H1 (cell line): ENCODE results near the gene CLCF1.

Source experiments
- ASH2L ChIP-seq: fragments of 200-600, 300-600 bp; sonication (generic); IDR thresholded peaks from one replicate; pipeline ENCODE4 v1.7.1; 2017; ENCODE audit warnings: low read length
- CTCF ChIP-seq, 3 experiments: IDR thresholded peaks; 1 replicate in 2 of 3; 2 replicates in 1 of 3; pipeline versions ENCODE4 v1.5.1 to v1.6.1; 2011; ENCODE audit warnings: low read length in 3 of 3, mild to moderate bottlenecking in 3 of 3, inconsistent platforms in 2 of 3, low read depth in 1 of 3, moderate library complexity in 1 of 3; ENCODE audit not compliant: insufficient read depth in 1 of 3; ENCODE audit errors: control extremely low read depth in 1 of 3
- EZH2 ChIP-seq: fragments of 200-600 bp; sonication (generic); IDR thresholded peaks from 2 replicates; pipeline ENCODE4 v1.7.1; 2012; ENCODE audit warnings: low read depth, mild to moderate bottlenecking, moderate library complexity, low read length, inconsistent platforms; ENCODE audit not compliant: severe bottlenecking
- JUND ChIP-seq: IDR thresholded peaks from 2 replicates; pipeline ENCODE4 v1.6.1; 2011; ENCODE audit warnings: mild to moderate bottlenecking, improper control_type of control experiment, low read length
- KDM5A ChIP-seq: fragments of 200-600 bp; IDR thresholded peaks from 2 replicates; pipeline ENCODE4 v1.7.1; 2012; ENCODE audit warnings: mild to moderate bottlenecking, low read length, inconsistent platforms, mixed read lengths
- POLR2A ChIP-seq, 2 experiments: IDR thresholded peaks; 1 replicate in 1 of 2; 2 replicates in 1 of 2; pipeline ENCODE4 v1.6.1; 2011; ENCODE audit warnings: low read depth in 2 of 2, low read length in 2 of 2, mild to moderate bottlenecking in 2 of 2; ENCODE audit errors: control extremely low read depth in 1 of 2
- POLR2AphosphoS5 ChIP-seq: IDR thresholded peaks from 2 replicates; pipeline ENCODE4 v1.6.1; 2011; ENCODE audit warnings: low read depth, low read length
- RBBP5 ChIP-seq: IDR thresholded peaks from 2 replicates; pipeline ENCODE4 v1.7.1; 2012; ENCODE audit warnings: low read depth, mild to moderate bottlenecking, inconsistent platforms, low read length, moderate library complexity, borderline replicate concordance
- RFX5 ChIP-seq: IDR thresholded peaks from 2 replicates; pipeline ENCODE4 v1.6.1; 2011; ENCODE audit warnings: low read depth, low read length, improper control_type of control experiment, borderline replicate concordance
- RNF2 ChIP-seq: fragments of 200-900, 300-1000 bp; sonication (generic); IDR thresholded peaks from 2 replicates; pipeline ENCODE4 v1.7.1; 2016; ENCODE audit warnings: borderline replicate concordance, low read depth, mild to moderate bottlenecking, antibody characterized with exemption, low read length; ENCODE audit not compliant: poor library complexity, severe bottlenecking; ENCODE audit errors: missing control alignments
- TAF1 ChIP-seq: IDR thresholded peaks from 2 replicates; pipeline ENCODE4 v1.6.1; 2011; ENCODE audit warnings: mild to moderate bottlenecking, low read depth, low read length
- YY1 ChIP-seq: IDR thresholded peaks from 2 replicates; pipeline ENCODE4 v1.6.1; 2011; ENCODE audit warnings: low read depth, mild to moderate bottlenecking, low read length
- ZNF274 ChIP-seq: IDR thresholded peaks from 2 replicates; pipeline ENCODE4 v1.7.0; 2012; ENCODE audit warnings: low read length, borderline replicate concordance; ENCODE audit errors: extremely low read depth

- TF ChIP-seq POLR2A (IDR thresholded peaks at IDR 0.05; ENCODE audit: control extremely low read depth in 1 of 2, low read depth in 2 of 2, low read length in 2 of 2) = no peak
- TF ChIP-seq YY1 = no peak
- TF ChIP-seq POLR2AphosphoS5 = no peak
- no peak for TF ChIP-seq JUND
- TF ChIP-seq TAF1 = no peak
- no peak for TF ChIP-seq RFX5
- TF ChIP-seq EZH2 = no peak
- TF ChIP-seq CTCF (IDR thresholded peaks at IDR 0.05; ENCODE audit: control extremely low read depth in 1 of 3, insufficient read depth in 1 of 3, low read depth in 1 of 3, low read length in 3 of 3) = no peak
- no peak for TF ChIP-seq ZNF274
- TF ChIP-seq RNF2 = no peak
- no peak for TF ChIP-seq RBBP5
- TF ChIP-seq KDM5A = no peak
- no peak for TF ChIP-seq ASH2L
Observed at GRCh38 chr11:67369275-67369674, 4.1 kb downstream of the CLCF1 start.
